ENCODE results near the gene SMTN.

- no peak for TF ChIP-seq CTCF (IDR thresholded peaks at IDR 0.05)
- TF ChIP-seq POLR2A (IDR thresholded peaks at IDR 0.05), result no peak
Observed at GRCh38 chr22:31142285-31142684, 61.2 kb downstream of the SMTN start.
